AG08396 (cell line): Measurements from ENCODE around the gene TSPAN16.
"Not testable (repeated sequence)": the region's sequence is repeated elsewhere in the genome, so short reads cannot be mapped to it uniquely, and the experiment has no call there.

ENCODE experiments used
- DNase-seq: peaks from one replicate; pipeline ENCODE4 v3.0.0; 2012; ENCODE audit warnings: low spot score, mixed read lengths

The TSPAN16 gene

GRCh38 chr19:11320278-11320995 is 24.5 kb downstream of the TSPAN16 start:
- DNase-seq, result not testable (repeated sequence)

GRCh38 chr19:11321191-11322126 is 25.5 kb downstream of the TSPAN16 start:
- no peak for DNase-seq

- no peak for DNase-seq
Measured at GRCh38 chr19:11322269-11323024, 26.5 kb downstream of the TSPAN16 start.

- no peak for DNase-seq
Measured at GRCh38 chr19:11323601-11324078, 27.7 kb downstream of the TSPAN16 start.

- peak; percentile 89 for DNase-seq
Measured at GRCh38 chr19:11324079-11324661, 28.2 kb downstream of the TSPAN16 start.

GRCh38 chr19:11324748-11325389 is 28.9 kb downstream of the TSPAN16 start:
- no peak for DNase-seq

- DNase-seq, result no peak
Measured at GRCh38 chr19:11325544-11325943, 29.6 kb downstream of the TSPAN16 start.

GRCh38 chr19:11330127-11330526 is 34.2 kb downstream of the TSPAN16 start:
- no peak for DNase-seq

GRCh38 chr19:11331502-11331901 is 35.5 kb downstream of the TSPAN16 start:
- DNase-seq, result no peak

GRCh38 chr19:11332822-11333221 is 36.9 kb downstream of the TSPAN16 start:
- no peak for DNase-seq

GRCh38 chr19:11333838-11334237 is 37.9 kb downstream of the TSPAN16 start:
- DNase-seq, result not testable (repeated sequence)

GRCh38 chr19:11335449-11336146 is 39.6 kb downstream of the TSPAN16 start:
- no peak for DNase-seq

- no peak for DNase-seq
Measured at GRCh38 chr19:11337080-11337479, 41.1 kb downstream of the TSPAN16 start.

GRCh38 chr19:11338121-11338520 is 42.2 kb downstream of the TSPAN16 start:
- no peak for DNase-seq

- no peak for DNase-seq
Measured at GRCh38 chr19:11338569-11339253, 42.8 kb downstream of the TSPAN16 start.

- DNase-seq, result peak; percentile 97
Measured at GRCh38 chr19:11339254-11340098, 43.5 kb downstream of the TSPAN16 start, which contains the start of gene RAB3D. RAB3D (minus strand) TSS chr19:11339657; CDS start chr19:11337399, 2,258 bp downstream.

GRCh38 chr19:11340099-11340467 is 44.1 kb downstream of the TSPAN16 start:
- DNase-seq, result not testable (repeated sequence)

- no peak for DNase-seq
Measured at GRCh38 chr19:11342429-11342828, 46.5 kb downstream of the TSPAN16 start.
